Measurements from ENCODE around the gene ZBTB16. TPM values are rescaled to one million over a fixed set of nuclear protein-coding genes. Genes with fewer than 3 reads are reported as not detected.

ZBTB16 gene
- total RNA-seq, 4 donors from 2014 or later, result 10.4 to 137 (median 18.8) TPM

DNA sequence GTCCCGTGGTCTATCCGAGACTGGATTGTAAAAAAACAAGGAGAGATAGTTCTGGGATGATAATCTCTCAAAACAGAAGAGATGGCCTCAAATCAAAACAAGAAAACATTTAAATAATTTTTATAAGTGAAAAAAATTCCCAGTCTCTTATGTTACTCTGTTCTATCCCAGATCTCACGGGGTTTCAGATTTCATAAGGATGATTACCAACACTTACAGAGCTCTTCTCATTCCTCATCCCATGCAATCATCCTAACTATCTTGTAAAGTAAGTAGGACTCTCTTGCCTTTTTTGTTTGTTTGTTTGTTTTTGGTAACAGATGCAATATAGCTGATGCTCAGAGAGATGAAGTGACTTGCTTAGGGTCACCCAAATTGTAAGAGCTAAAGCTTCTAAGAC lies 20.0 kb upstream of the ZBTB16 start:
- WGBS, 2 donors, result 77 to 87% methylated on average over 3 of the region's 3 CpGs
- no peak for DNase-seq
- intact Hi-C loops (cut with DNase I), result no loop called here
- H3K4me3 ChIP-seq, result no peak overlapping the region
- H3K27ac ChIP-seq, result no peak overlapping the region
- peaks cover 0 to 7% (median 1%) of the 10 kb centered on the region in 4 donors for H3K27me3 ChIP-seq
- H3K4me1 ChIP-seq, result peaks cover 0 to 30% (median 8%) of the 10 kb centered on the region in 3 donors
- H3K36me3 ChIP-seq, result no peaks in the 10 kb centered on the region
- no peak for TF ChIP-seq CTCF (IDR thresholded peaks at IDR 0.05)
- TF ChIP-seq POLR2A (IDR thresholded peaks at IDR 0.05), result no peak
- H3K9me3 ChIP-seq, result no peaks in the 10 kb centered on the region

- Histone ChIP-seq H3K4me1 (peaks cover 0 to 28% (median 8%) of the 10 kb centered on the region in 3 donors), H3K9me3 (no peaks in the 10 kb centered on the region), H3K36me3 (no peaks in the 10 kb centered on the region), H3K27me3 (peaks cover 0 to 4% (median under 1%) of the 10 kb centered on the region in 4 donors), H3K27ac (peak overlapping the region in 1 of 4 donors; percentile 31), H3K4me3 (no peak overlapping the region)
- WGBS, 2 donors, result 56 to 60% methylated on average over 7 of the region's 7 CpGs
- intact Hi-C loops (cut with DNase I), result no loop called here
- TF ChIP-seq POLR2A (IDR thresholded peaks at IDR 0.05), result no peak
- no peak for TF ChIP-seq CTCF (IDR thresholded peaks at IDR 0.05)
- no peak for DNase-seq
These were observed 18.8 kb upstream of the ZBTB16 start for GRCh38 chr11:114040706-114041211.

GRCh38 chr11:114042234-114042633 lies 17.3 kb upstream of the ZBTB16 start:
- H3K9me3 ChIP-seq, result no peaks in the 10 kb centered on the region
- no peak overlapping the region for H3K4me3 ChIP-seq
- no peak overlapping the region for H3K27ac ChIP-seq
- WGBS, 2 donors, result 71 to 75% methylated on average over 5 of the region's 5 CpGs
- intact Hi-C loops (cut with DNase I), result no loop called here
- H3K27me3 ChIP-seq, result no peaks in the 10 kb centered on the region
- H3K4me1 ChIP-seq, result peaks cover 0 to 14% (median 0%) of the 10 kb centered on the region in 3 donors
- no peak for DNase-seq
- TF ChIP-seq POLR2A (IDR thresholded peaks at IDR 0.05), result no peak
- no peak for TF ChIP-seq CTCF (IDR thresholded peaks at IDR 0.05)
- H3K36me3 ChIP-seq, result no peaks in the 10 kb centered on the region

- TF ChIP-seq POLR2A (IDR thresholded peaks at IDR 0.05) (no peak), CTCF (IDR thresholded peaks at IDR 0.05) (no peak)
- DNase-seq, result no peak
- 70 to 71% methylated on average over 9 to 10 of the region's 10 CpGs for WGBS, 2 donors
- intact Hi-C loops (cut with DNase I), result no loop called here
- H3K4me3 ChIP-seq, result no peak overlapping the region
- peaks cover 0 to 14% (median 0%) of the 10 kb centered on the region in 3 donors for H3K4me1 ChIP-seq
- no peaks in the 10 kb centered on the region for H3K9me3 ChIP-seq
- H3K27me3 ChIP-seq, result no peaks in the 10 kb centered on the region
- no peaks in the 10 kb centered on the region for H3K36me3 ChIP-seq
- H3K27ac ChIP-seq, result peak overlapping the region in 3 of 4 donors; percentile 9 to 49 (median 33)
These were observed 15.3 kb upstream of the ZBTB16 start for GRCh38 chr11:114044042-114044871.

DNA sequence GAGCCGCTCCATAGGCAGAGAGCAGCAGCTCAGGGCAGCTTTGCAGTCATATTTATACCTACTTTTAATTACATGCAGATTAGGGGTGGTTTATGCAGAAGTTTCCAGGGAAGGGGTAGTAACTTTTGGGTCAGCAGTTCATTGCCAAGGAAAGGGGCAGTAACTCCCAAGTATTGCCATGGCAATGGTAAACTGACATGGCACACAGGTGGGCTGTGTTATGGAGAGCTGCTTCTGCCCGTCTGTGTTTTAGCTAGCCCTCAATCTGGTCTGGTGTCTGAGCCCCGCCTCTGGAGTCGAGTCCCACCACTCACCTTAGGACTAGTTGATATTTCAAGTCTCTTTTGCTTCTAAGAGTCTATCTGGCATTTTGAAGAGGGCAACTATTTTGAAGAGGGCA lies 12.2 kb upstream of the ZBTB16 start:
- Histone ChIP-seq H3K27ac (no peak overlapping the region), H3K9me3 (no peaks in the 10 kb centered on the region), H3K4me3 (no peak overlapping the region), H3K27me3 (no peaks in the 10 kb centered on the region), H3K4me1 (peaks cover 0 to 11% (median 0%) of the 10 kb centered on the region in 3 donors), H3K36me3 (no peaks in the 10 kb centered on the region)
- WGBS, 2 donors, result 91 to 92% methylated on average over 4 of the region's 4 CpGs
- no peak for DNase-seq
- intact Hi-C loops (cut with DNase I), result no loop called here
- TF ChIP-seq CTCF (IDR thresholded peaks at IDR 0.05) (no peak), POLR2A (IDR thresholded peaks at IDR 0.05) (no peak)

Data from esophagus squamous epithelium (tissue), 5 donors.